ENCODE data around the gene ADAMTS18.
"Not testable (repeated sequence)": the region's sequence is repeated elsewhere in the genome, so short reads cannot be mapped to it uniquely, and the experiment has no call there.

ADAMTS18 gene, protein sequence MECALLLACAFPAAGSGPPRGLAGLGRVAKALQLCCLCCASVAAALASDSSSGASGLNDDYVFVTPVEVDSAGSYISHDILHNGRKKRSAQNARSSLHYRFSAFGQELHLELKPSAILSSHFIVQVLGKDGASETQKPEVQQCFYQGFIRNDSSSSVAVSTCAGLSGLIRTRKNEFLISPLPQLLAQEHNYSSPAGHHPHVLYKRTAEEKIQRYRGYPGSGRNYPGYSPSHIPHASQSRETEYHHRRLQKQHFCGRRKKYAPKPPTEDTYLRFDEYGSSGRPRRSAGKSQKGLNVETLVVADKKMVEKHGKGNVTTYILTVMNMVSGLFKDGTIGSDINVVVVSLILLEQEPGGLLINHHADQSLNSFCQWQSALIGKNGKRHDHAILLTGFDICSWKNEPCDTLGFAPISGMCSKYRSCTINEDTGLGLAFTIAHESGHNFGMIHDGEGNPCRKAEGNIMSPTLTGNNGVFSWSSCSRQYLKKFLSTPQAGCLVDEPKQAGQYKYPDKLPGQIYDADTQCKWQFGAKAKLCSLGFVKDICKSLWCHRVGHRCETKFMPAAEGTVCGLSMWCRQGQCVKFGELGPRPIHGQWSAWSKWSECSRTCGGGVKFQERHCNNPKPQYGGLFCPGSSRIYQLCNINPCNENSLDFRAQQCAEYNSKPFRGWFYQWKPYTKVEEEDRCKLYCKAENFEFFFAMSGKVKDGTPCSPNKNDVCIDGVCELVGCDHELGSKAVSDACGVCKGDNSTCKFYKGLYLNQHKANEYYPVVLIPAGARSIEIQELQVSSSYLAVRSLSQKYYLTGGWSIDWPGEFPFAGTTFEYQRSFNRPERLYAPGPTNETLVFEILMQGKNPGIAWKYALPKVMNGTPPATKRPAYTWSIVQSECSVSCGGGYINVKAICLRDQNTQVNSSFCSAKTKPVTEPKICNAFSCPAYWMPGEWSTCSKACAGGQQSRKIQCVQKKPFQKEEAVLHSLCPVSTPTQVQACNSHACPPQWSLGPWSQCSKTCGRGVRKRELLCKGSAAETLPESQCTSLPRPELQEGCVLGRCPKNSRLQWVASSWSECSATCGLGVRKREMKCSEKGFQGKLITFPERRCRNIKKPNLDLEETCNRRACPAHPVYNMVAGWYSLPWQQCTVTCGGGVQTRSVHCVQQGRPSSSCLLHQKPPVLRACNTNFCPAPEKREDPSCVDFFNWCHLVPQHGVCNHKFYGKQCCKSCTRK (N-terminal part only)

DNA sequence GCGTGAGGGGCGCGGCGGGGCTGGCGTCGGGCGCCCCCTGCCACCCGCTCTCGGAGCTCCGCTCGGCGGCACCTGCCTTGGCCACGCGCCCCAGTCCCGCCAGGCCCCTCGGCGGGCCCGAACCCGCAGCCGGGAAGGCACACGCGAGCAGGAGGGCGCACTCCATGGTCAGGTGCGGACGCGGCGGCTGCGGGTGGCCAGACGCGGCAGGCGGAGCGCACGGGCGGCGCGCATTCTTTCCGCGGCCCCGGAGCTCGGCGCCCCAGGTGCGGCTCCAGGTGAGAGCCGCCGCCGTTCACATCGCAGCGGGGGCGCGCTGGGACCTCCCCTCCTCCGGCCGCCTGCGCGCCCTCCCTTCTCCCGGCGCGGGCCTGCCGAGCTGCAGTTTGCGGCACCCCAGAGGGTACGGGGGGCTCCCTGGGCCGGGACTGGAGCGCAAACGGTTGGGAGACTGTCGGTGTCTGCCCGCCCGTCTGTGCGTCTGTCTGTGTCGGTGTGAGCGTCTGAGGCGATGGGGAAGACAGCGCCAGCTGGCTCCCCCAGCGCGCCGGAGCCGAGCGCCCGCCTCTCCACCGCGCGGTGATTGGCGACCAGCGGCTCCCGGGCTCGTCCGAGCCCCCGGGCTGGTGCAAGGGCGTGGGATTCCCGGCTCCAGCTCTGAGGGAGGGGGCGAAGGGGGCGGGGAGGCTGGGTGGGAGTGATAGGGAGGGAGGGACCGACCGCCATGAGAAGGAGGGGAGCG is at the start of gene ADAMTS18:
Gene ADAMTS18 (minus strand): TSS at position 505 of the 742 bp plus-strand sequence. CDS start 339 bp downstream, at position 166.
- FAIRE-seq = no peak

DNA sequence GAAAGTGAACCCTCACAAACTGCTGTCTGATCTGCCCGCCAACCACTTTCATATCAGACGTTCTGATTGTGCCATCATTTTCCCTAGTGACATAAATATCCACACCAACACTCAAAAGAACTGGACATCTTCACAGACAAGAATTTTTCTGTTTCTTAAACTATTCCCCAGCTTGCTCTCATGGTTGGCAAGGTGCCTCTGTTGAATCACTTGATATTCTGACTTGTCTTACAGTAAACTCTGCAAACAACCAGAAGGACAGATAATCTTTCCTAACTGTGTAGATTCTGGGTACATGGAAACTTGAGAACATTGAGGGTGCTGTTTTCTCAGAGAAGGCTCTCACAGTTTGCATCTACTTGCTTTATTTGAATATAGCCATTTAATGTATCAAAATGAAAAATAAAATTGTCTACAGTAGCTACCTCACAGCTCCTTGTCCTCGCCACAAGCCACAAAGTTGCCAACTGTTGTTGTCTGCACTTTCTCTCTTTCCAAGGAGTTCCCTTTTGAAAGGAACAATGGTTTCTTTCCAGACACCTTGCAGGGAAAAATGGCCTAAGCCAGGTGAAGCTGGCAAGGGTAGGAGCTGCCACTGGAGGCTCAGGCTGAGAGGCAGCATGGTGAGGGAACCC is 46.0 kb upstream of the ADAMTS18 start:
- FAIRE-seq = no peak

DNA sequence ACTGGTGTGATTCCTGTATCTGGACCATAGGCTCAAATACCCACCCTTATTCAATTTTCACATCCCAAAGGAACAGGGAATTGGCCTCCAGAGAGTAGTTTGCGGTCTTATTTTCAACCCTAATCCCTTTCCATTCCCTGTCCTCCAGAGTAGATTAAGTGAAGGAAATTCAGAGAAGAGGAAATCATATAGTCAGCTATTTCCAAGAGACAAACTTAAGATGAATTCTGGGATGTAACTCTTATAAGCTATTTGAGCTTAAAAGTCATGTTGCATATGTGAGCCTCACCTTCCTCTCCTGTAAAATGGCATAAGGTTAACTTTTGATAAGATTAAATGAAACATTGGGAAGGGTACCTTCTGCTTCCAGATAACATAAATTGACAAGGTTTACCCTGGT is 37.4 kb upstream of the ADAMTS18 start:
- FAIRE-seq = no peak

DNA sequence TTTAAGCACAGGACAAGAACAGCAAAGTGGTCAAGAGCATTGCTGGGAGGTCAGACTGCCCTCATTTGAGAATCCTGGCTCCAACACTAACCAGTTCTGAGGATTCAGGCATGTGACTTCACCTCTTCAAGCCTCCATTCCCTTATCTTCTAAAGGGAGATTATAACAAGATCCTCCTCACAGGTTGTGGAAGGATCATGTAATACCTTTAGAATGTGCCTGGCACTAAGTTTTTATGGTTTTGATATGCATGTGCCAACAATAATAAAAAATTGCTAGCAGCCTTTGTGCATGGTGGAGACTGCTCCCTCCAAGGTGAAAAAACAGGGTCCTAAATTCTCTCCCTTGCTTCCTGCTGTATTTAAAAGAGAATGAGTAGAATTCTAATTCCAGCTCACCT is 36.0 kb upstream of the ADAMTS18 start:
- no peak for FAIRE-seq

DNA sequence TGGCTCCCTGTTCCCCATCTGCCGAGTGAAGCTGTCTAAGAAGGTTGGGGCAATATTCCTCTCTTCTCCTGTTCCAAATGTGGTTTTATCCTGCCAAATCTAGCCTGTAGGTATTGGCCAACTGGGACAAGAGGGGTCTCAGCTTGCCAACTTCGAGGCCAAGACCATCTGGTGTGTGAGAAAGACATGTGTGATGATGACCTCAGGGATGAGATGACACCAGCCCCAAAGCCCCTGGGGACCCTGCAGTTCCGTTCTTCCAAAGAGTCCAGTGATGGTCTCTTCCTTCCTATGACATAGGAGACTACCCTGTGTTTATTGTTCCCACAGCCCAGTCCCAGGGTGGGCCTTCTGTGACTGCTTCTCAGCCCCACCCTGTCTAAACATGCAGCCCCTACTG is 34.8 kb upstream of the ADAMTS18 start:
- no peak for FAIRE-seq

DNA sequence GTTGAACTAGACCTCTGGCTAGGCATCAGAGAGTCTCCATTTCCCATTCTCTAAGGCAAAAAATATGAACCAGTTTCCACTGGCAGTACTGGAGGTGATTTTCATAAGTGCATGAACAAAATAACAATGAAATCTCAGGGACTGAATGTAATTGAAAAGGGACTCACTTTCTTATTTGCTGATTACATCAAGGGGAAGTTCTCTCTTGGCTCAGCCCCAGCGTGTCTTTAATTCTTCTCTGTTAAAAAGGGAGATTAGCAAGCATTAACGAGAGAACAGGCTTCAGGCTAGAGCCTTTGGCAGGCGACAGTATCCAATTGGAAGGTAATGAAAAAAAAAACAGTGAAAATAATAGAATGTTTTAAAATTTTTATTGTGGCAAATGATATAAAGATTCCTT is 34.0 kb upstream of the ADAMTS18 start:
- FAIRE-seq = no peak

DNA sequence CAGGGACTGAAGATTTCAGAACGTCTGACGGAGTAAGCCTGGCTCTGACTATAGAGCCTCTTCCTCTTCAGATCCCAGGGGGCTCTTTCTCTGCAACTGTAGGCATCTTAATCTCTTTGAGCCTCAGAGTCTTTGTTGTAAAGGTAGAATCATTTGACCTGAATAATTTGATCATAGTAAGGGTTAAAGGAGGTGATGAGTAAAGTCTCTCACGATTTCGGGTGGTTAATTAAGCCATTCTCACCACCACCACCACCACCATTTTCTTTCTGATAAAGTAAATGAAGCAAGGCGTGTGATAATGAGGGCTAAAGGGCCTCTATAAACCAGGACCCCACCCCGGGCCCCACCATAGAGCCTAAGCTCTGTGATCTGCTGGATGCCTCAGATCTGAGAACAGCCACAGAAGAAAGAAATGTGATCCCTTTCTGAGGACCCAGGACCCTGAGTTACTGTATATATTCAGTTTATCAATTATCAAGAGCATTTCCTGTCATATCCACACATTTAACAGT is 33.0 kb upstream of the ADAMTS18 start:
- FAIRE-seq = no peak

DNA sequence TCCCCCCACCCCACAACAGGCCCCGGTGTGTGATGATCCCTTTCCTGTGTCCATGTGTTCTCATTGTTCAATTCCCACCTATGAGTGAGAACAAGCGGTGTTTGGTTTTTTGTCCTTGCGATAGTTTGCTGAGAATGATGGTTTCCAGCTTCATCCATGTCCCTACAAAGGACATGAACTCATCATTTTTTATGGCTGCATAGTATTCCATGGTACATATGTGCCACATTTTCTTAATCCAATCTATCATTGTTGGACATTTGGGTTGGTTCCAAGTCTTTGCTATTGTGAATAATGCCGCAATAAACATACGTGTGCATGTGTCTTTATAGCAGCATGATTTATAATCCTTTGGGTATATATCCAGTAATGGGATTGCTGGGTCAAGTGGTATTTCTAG is 28.8 kb upstream of the ADAMTS18 start:
- not testable (repeated sequence) for FAIRE-seq

DNA sequence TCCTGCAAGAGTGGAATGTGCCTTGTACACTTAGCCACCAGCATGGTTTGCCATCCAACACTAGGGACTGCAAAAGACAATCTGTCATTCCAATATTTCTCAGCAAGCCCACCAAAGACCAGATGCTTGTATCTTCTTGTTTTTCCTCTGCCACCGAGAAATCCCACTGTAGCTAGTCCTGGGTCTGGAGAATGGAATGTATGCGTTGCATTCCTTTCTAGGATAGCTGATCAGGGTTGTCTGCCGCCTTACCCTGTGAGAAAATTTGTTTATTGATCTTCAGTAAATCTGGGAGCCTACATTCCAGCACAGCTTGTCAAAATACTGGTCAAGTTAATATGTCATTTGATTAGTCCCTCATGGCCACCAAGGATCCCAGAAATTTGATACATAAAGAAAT is 28.1 kb upstream of the ADAMTS18 start:
- no peak for FAIRE-seq

DNA sequence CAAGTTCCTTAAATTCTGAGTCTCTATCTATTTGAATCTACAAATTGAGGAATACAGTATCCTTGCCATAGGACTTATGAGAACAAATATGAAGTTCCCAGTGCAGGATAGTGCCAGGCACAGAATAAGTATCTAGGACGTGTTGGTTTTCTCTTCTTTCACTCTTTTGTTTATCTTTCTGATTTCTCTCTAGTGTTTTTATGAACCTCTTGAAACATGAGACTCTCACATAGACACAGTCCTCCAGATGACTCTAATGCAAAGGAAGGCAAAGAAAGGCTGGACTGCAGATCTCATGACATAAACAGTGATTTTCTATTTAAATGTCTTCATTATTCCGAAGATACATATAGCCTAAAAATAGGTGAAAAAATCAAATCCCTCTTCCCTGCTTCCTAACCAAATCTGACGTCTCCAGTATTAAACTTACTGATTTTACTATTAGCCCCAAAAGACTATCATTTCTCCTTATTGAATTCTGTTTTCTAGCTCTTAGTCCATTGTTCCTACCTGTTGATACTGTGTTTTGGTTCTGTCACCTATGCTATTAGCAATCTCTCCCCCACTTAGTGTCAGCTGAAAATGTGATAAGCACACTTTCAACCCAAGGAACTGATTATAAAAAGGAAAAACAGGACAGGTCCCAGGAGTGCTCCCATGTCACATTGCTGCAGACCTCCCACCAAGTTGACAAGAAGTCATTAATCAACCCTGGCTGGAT is 24.9 kb upstream of the ADAMTS18 start:
- no peak for FAIRE-seq

DNA sequence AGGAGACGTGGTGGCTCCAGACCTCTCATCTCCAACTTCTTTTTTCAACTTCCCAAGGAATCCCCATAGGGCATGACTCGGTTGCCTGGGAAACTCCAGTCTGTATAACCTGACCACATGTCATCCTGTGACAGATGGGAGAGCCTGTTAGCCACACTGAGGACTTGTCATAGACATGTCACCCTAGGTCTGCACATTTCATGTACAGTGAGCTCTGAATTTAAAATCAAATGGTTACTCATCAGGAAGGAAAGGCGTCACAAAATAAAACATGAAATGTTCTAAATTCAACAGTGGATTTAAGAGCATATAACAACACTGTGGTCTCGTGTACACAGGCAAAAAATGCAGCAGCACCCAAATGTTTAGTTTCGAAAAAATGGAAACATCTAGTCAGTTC is 22.2 kb upstream of the ADAMTS18 start:
- no peak for FAIRE-seq

DNA sequence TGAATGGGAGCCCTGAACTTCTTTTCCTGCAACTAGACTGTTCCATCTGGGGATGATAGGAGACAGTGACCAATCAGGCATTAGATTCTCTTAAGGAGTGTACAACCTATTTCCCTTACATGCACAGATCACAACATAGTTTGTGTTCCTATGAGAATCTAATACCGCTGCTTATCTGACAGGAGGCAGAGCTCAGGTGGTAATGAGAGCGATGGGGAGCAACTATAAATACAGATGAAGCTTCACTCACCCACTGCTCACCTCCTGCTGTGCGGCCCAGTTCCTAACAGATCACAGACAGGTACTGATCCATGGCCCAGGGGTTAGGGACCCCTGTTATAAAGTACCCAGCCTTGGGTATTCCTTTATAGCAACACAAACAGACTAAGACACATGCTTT is 17.4 kb upstream of the ADAMTS18 start:
- no peak for FAIRE-seq

DNA sequence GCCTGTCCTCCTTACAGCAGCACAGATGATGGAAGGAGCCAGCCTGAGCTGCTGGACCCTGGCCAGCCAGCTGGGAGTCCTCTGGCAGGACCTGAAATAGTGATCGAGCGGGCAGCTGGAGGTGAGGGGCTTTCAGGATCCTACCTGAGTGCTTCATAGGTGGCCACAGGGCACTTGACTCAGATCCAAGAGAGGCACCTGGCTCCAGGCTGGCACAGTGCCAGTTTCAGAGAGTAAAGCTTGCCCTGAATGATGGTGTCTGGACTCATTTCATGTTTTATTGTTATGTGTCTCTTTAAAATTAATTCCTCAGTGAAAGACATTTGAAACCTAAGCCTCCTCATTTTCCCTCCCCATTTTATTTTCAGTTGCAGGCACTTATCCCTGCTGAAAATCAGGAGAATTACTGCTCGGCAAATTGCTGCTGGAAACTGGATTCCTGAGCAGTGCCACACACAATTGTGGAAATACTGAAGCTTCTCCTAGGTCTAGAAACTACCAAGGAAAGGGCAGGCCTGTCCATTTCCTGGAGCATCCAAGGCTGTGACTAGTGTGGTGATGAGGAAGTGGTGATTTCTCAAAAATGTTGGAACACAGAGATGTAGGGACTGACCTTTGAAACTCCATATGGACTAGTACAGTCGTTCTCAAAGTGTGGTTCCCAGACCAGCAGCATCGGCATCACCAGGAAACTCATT is 16.1 kb upstream of the ADAMTS18 start:
- FAIRE-seq = no peak

DNA sequence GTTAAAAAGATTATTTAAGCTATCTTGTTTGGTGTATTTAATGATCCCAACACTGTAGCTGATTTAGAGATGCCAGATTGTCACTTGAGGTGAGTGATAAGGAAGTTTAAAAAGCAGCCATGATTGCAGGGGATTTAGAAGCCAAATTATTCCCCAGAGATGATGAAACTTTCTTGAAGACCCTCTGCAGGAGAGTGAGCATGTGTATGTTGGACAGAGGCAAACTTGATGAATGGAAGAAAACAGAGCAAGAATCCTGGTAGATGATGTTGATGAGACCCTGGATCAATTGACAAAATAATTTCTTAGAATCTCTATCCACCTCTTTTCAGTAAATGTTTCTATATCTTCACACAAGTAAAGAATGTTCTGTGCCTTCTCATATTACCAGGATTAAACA is 14.4 kb upstream of the ADAMTS18 start:
- no peak for FAIRE-seq

DNA sequence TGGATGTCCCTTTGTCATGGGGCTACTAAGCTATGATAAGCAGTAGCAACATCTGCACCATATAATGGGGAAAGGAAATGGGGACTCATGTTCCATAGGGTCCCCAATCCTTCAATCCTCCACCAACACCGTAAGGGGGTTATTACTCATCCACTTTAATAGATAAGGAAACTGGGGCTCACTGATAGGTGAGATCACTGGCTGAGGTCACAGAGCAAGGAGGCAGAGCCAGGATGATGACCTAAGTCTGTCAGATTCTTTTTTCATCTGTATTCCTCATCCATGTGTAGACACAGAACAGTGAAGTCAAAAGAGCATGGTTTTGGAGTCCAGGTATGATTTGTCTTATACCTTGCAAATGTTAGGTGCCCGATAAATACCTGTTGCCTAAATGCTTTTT is 10.5 kb upstream of the ADAMTS18 start:
- FAIRE-seq = no peak

DNA sequence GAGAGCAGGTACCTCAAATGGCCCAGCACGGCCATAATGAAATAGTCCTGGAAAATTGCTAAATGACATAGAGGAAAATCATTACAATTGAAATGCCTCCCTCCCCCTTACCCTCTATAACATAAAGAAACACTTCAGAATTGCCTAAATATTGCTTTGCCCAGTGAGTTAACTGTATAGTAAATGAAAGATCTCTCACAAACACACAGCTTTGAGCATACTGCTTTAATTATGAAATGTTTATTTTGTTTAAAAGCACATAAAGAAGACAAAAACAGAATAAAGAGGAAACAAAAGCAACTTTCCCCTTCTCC is 9.3 kb upstream of the ADAMTS18 start:
- FAIRE-seq = no peak

DNA sequence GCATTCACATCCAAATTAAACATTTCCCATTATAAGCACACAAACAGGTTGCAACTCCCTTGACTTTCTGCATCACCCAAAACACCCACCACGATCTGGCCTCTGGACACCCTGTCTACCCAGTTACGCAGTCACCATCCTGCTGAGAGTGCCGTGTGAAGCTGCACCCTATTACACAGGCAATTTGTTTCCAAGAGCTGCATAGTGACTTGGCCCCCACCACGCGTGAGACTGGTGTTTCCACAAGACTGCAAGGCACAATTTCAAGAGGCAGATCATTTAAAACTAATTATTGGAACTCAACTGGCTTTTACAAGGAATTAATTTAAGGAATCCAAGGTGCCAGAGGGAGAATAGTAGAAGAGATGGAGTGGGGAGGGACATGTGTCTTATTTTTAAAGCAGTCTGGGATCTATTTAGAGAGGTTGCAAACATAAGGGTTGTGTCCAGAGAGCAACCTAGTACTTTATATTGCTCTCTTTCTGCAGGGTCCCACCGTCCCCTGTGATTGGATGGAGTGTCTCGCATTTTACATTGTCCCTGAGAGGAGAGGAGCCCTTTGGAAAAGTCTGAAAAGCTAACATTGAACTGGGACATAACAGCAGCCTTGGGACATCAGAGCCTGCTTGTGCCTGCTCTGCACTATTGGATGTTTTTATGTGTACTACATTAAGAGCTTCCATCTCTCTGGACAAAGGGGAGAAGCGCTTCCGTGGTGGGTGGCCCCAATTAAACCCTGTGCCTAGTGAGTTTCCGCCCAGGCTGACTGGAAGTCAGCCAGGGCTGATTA is 8.7 kb upstream of the ADAMTS18 start:
- FAIRE-seq = no peak

DNA sequence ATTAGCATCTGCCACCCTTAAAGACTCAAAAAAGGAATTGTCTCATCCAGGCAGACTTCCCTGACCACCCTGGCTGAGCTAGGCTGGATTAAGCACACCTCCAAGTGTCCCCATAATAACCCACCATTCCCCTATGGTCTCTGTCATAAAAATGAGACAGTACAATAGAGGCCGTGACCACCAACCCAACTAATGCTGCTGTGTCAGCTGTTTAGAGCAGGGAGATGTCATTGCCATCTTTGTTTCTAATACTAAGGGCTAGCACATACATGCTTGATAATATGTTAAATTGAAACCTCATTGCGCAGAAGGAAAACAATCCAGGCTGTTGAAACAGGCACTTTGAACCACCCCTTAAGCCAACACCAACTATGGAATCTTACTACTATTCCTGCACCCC is 7.2 kb upstream of the ADAMTS18 start:
- no peak for FAIRE-seq

DNA sequence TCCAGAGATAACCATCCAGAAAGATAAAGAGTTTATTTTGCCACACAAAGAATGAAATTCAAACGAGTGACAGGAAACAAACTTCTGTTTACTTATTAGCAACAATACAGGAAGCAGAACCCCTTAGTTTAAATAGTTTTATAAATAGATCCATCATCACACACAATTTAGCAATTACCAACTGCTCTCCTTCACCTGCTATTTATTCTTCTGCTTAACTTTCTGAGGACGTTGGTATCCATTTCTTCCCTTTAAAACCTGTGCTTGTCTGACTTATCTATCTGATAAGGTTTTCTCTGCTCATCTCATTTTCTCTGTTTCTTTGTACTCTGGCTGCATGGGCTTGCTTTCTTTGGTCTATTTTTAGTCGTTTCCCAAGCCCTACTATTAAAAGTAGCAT is 4.3 kb upstream of the ADAMTS18 start:
- FAIRE-seq = no peak

DNA sequence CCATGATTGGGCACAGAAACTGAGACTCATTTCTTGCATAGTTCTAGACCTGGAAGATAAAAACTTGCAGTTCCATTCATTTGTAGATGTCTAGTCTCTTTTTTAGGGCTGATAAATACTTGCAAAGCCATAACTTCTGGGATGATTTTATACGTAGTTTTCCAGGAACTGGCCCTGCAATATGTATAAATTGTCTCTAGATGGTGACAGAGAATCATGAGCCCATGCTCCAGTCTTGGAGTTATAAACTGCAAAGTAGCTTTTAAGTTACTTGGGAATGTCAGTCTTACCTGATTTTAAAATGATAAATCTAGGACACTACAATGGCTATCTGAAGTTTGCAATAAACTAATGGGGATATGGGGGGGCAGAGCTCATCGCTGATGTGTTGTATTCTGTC is 3.0 kb upstream of the ADAMTS18 start:
- no peak for FAIRE-seq
